HepG2 (cell line): Measurements from ENCODE around the gene PLEKHN1. TPM values are rescaled to one million over a fixed set of nuclear protein-coding genes. Genes with fewer than 3 reads are reported as not detected.

Source experiments
- BCL3 ChIP-seq: sonication (generic); formaldehyde crosslinking; IDR thresholded peaks from 2 replicates; pipeline ENCODE4 v1.5.1; 2020; ENCODE audit warnings: mild to moderate bottlenecking, missing genetic modification reagents, moderate library complexity
- MNT ChIP-seq: fragments of 450-650 bp; IDR thresholded peaks from 2 replicates; pipeline ENCODE4 v1.6.1; 2016
- SIN3A ChIP-seq: IDR thresholded peaks from 2 replicates; pipeline ENCODE4 v1.6.1; 2011; ENCODE audit warnings: low read depth, mild to moderate bottlenecking, control low read depth, low read length, borderline replicate concordance
- TBP ChIP-seq: sonication (generic); formaldehyde crosslinking; IDR thresholded peaks from 2 replicates; pipeline ENCODE4 v1.5.0; 2020; ENCODE audit warnings: missing genetic modification reagents
- TEAD2 ChIP-seq: sonication (generic); formaldehyde crosslinking; IDR thresholded peaks from 2 replicates; pipeline ENCODE4 v1.9.0; 2021; ENCODE audit warnings: missing genetic modification reagents
- ZNF10 ChIP-seq: sonication (generic); formaldehyde crosslinking; IDR thresholded peaks from 2 replicates; pipeline ENCODE4 v1.4.0; 2020; ENCODE audit warnings: mild to moderate bottlenecking, low read depth, missing genetic modification reagents, borderline replicate concordance
- ZNF274 ChIP-seq: sonication (generic); formaldehyde crosslinking; IDR thresholded peaks from 2 replicates; pipeline ENCODE4 v1.5.1; 2020; ENCODE audit warnings: mild to moderate bottlenecking, missing genetic modification reagents
- ZNF382 ChIP-seq: sonication (generic); formaldehyde crosslinking; IDR thresholded peaks from 2 replicates; pipeline ENCODE4 v1.5.0; 2020; ENCODE audit warnings: missing genetic modification reagents, mild to moderate bottlenecking, borderline replicate concordance
- ZNF468 ChIP-seq: sonication (generic); formaldehyde crosslinking; IDR thresholded peaks from 2 replicates; pipeline ENCODE4 v1.8.0; 2022; ENCODE audit warnings: mild to moderate bottlenecking, moderate library complexity, missing genetic modification reagents
- ZNF740 ChIP-seq: sonication (generic); formaldehyde crosslinking; IDR thresholded peaks from 2 replicates; pipeline ENCODE4 v1.4.0; 2020; ENCODE audit warnings: missing genetic modification reagents
- ZUFSP ChIP-seq: sonication (generic); formaldehyde crosslinking; IDR thresholded peaks from 2 replicates; pipeline ENCODE4 v1.9.0; 2021; ENCODE audit warnings: missing genetic modification reagents, mild to moderate bottlenecking, borderline replicate concordance
- polyA plus RNA-seq, 8 experiments: library from polyadenylated mRNA; depleted of rRNA in 3 of 8; stranded (reverse) in 7 of 8; unstranded in 1 of 8; fragments of >200 nt; fragmentation: Illumina TruSeq in 4 of 8; extraction: Trizol in 4 of 8; gene quantifications; 2 replicates each; pipeline versions ENCODE4 v1.2.1 to v1.2.3, GENCODE V29; 2011 to 2016; ENCODE audit warnings: low read depth in 4 of 8, missing spikeins in 1 of 8, mixed read lengths in 1 of 8; ENCODE audit not compliant: insufficient read depth in 1 of 8
- total RNA-seq, 5 experiments: library from RNA; depleted of rRNA; stranded (reverse); fragments of >200 nt; fragmentation: Illumina TruSeq; extraction: Trizol; gene quantifications; 2 replicates each; pipeline ENCODE4 v1.2.3, GENCODE V29; 2016; ENCODE audit warnings: low read depth in 1 of 5
- TF ChIP-seq, protein P1 (sequence below): sonication (generic); formaldehyde crosslinking; IDR thresholded peaks from 2 replicates; pipeline ENCODE4 v1.4.0; 2020; ENCODE audit warnings: missing genetic modification reagents, mild to moderate bottlenecking, borderline replicate concordance

The PLEKHN1 gene
- total and polyA plus RNA-seq, 2 of the 13 experiments (the other 11 are each of a cell fraction or from before 2014, with no cell fraction given): 0.42 to 0.58 TPM

GRCh38 chr1:1021010-1021919 is 55.0 kb downstream of the PLEKHN1 start (continued):
- TF ChIP-seq BCL3 (CRISPR knock-in tag) (no peak), SIN3A (no peak), TEAD2 (no peak), ZNF468 (no peak), ZNF382 (CRISPR knock-in tag) (no peak), ZNF274 (CRISPR knock-in tag) (no peak), TBP (CRISPR knock-in tag) (no peak), MNT (no peak), ZUFSP (no peak), ZNF740 (CRISPR knock-in tag) (no peak), ZNF10 (no peak)
- TF ChIP-seq, protein P1, sequence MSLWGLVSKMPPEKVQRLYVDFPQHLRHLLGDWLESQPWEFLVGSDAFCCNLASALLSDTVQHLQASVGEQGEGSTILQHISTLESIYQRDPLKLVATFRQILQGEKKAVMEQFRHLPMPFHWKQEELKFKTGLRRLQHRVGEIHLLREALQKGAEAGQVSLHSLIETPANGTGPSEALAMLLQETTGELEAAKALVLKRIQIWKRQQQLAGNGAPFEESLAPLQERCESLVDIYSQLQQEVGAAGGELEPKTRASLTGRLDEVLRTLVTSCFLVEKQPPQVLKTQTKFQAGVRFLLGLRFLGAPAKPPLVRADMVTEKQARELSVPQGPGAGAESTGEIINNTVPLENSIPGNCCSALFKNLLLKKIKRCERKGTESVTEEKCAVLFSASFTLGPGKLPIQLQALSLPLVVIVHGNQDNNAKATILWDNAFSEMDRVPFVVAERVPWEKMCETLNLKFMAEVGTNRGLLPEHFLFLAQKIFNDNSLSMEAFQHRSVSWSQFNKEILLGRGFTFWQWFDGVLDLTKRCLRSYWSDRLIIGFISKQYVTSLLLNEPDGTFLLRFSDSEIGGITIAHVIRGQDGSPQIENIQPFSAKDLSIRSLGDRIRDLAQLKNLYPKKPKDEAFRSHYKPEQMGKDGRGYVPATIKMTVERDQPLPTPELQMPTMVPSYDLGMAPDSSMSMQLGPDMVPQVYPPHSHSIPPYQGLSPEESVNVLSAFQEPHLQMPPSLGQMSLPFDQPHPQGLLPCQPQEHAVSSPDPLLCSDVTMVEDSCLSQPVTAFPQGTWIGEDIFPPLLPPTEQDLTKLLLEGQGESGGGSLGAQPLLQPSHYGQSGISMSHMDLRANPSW (CRISPR knock-in tag): no peak
